GM18873 (cell line): ENCODE measurements around the gene TMPO.
A peak's percentile ranks its signal among the peaks of the same experiment; 100 is the strongest.
"Not testable (repeated sequence)": the region's sequence is repeated elsewhere in the genome, so short reads cannot be mapped to it uniquely, and the experiment has no call there.

Source experiments
- ATAC-seq: cut with Tn5 transposase; IDR thresholded peaks from one replicate; pipeline ENCODE4 v1.9.1; 2021; ENCODE audit warnings: mild to moderate bottlenecking, moderate library complexity, moderate number of reproducible peaks; ENCODE audit not compliant: unreplicated experiment, low FRiP score

TMPO gene

GRCh38 chr12:98575013-98575412, 59.6 kb downstream of the TMPO start:
- no peak for ATAC-seq

DNA sequence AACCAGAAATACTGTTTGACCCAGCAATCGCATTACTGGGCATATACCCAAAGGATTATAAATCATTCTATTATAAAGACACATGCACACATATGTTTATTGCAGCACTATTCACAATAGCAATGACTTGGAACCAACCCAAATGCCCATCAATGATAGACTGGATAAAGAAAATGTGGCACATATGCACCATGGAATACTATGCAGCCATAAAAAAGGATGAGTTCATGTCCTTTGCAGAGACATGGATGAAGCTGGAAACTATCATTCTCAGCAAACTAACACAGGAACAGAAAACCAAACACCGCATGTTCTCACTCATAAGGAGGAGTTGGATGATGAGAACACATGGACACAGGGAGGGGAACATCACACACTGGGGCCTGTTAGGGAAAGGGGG, 61.4 kb downstream of the TMPO start:
- not testable (repeated sequence) for ATAC-seq

- ATAC-seq, result no peak
These were observed 63.0 kb downstream of the TMPO start for GRCh38 chr12:98578392-98578791.

DNA sequence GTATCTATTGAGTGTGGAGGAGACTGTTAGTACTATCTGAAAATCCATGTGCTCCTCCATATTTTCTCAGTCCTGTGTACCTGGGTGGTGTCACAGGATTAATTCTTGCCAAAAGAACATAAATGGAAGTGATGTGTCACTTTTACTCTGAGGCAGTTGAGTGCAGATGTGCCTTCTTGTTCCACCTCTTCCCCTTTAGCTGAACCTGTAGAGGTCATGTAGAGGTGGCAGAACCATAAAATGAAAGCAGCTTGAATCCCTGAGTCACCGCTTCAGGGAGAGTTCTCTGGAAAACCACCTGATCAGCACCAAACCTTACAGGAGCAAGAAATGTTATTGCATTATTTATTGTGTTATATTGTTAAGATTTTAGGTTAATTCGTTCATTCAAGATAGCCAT, 63.4 kb downstream of the TMPO start:
- ATAC-seq, result no peak

DNA sequence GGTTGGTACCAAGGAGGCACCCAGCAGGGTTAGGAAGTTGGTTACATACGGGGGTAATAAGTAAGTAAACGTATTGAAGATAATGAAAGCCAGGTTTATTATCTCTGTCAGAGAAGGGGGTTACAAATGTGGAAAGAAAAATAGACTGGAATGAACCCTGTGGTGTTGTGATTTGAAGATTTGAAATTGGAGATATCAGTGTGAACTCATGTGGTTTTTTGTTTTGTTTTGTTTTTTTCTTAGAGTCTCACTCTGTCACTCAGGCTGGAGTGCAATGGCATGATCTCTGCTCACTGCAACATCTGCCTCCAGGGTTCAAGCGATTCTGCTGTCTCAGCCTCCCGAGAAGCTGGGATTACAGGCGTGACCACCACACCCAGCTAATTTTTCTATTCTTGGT, 64.0 kb downstream of the TMPO start:
- no peak for ATAC-seq

- no peak for ATAC-seq
These were observed 64.4 kb downstream of the TMPO start for GRCh38 chr12:98579835-98580234.

DNA sequence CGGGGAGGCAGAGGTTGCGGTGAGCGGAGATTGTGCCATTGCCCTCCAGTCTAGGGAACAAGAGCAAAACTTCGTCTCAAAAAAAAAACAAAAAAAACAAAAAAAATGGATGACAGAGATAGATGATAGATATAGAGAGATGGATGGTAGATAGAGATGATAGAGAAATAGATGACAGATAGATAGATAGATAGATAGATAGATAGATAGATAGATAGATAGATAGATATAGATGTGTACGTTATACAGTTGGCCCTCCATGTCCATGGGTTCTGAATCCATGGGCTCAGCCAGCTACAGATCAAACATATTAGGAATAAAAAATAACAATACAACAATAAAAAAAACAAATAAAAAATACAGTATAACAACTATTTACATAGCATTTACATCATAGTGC, 65.3 kb downstream of the TMPO start:
- no peak for ATAC-seq

DNA sequence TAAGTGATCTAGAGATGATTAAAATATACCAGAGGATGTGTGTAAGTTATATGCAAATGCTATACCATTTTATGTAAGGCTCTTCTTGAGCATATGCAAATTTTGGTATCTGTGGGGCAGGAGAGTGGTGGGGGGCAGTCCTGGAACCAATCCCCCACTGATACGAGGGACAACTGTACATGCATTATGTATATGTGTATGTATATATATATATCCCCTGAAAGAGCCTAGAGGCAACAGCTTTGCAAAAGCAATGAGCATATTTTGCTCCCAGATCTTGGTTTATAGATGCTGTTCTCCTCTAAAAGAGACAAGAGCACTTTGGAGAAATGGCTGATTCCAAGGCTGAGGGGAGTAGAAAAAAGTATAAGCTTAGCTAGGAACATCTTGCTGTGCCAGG, 65.7 kb downstream of the TMPO start:
- no peak for ATAC-seq

DNA sequence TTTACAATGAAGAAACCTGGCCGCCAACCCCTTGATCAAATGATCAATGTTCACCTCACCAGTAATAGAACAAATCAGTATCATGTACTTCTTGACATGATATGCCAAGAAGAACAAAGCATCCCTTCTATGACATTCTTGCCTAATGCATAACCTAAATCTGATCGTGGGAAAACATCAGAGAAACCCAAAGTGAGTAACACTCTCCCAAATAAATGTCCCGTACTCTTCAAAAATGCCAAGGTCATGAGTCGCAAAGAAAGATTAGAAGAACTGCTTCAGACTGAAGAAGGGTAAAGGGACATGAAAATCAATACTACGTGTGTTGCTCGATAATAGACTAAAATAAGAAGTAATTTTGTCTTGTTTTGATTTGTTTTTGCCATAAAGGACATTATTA, 66.7 kb downstream of the TMPO start:
- no peak for ATAC-seq

DNA sequence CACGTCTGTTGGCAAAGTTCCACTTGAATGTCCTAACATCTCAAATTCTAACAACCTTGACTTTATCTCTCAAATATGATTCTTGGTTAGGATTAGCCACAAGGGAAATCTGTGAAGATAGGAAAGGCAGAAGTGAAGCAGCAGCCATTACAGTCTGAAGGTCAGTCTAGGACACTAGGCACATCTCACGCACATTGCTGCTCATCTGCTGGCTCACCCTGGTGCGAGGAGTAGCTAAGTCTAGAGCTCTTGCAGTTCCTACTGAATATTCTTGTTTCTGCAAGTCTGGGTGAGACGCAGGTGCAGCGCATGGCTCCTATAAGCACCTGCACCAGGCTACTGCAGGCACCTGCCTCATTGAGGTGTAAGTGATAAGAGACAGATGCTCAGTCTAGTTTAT, 71.7 kb downstream of the TMPO start:
- ATAC-seq, result no peak

DNA sequence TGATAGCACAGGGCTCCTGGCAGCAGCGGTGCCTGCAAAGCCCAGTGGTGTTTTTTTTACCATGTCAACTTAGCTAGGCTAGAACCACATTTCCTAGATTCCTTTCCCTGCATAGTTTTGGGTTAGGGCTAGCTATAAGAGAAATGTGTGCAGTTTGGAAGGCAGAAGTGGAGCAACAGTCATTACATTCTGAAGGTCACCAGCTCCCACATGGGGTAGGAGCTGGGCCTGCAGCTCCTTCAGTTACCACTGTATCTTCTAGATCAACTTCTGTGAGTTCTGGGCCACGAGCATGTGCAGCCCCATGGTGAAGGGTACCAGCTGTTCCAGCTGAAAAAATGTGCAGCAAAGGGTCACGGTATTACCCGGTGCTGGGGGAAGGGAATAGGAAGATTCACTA, 75.8 kb downstream of the TMPO start:
- ATAC-seq, result no peak

GRCh38 chr12:98592825-98593322, 77.5 kb downstream of the TMPO start:
- no peak for ATAC-seq

DNA sequence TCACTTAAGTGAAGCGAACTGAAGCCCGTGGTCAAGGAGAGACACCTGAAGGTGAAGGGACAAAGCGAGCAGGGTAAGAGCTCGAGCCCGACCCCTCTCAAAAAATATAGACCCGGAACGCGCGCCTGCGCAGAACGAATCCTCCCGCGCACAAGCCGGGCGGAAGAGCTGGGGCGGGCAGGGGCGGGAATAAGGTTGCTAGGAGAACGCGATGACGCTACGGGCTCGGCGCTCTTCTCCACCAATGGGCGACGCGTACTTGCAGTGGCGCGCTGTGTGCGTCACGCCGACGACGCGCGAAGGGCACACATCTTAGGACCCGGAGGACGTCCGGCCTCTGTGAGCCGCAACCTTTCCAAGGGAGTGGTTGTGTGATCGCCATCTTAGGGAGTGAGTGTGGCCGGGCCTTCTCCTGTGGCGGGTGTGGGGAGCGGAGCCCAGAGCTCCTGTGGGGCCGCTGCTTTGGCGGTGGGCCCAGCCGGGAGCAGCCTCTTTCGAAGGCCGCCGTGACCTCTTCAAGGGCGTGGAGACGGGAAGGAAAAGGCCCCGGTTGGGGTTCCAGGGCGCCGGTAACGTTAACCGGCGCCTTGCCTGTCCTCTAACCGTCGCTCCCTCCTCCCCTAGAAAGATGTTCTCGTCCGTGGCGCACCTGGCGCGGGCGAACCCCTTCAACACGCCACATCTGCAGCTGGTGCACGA, 78.1 kb downstream of the TMPO start, which contains the start of gene SLC25A3:
Gene SLC25A3, plus strand, starts transcription at position 336 of the 699 bp plus-strand sequence. Its CDS starts 293 bp downstream, at position 629.
- ATAC-seq, result peak; percentile 99

GRCh38 chr12:98594050-98594835, 78.9 kb downstream of the TMPO start:
- ATAC-seq, result no peak

GRCh38 chr12:98595243-98595988, 80.0 kb downstream of the TMPO start:
- ATAC-seq, result no peak

DNA sequence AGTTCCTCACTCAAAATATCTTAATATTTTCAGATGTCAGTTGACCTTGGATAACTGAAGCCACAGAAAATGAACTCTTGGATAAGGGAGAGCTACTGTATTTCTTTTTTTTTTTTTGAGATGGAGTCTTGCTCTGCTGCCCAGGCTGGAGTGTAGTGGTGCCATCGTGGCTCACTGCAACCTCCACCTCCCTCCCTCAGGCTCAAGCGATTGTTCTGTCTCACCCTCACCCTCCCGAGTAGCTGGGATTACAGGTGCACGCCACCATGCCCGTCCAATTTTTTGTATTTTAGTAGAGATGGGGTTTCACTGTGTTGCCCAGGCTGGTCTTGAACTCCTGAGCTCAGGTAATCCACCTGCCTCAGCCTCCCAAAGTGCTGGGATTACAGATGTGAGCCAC, 81.9 kb downstream of the TMPO start:
- not testable (repeated sequence) for ATAC-seq
